UCSD-AML1 (cell line): ENCODE results near the gene PGD.

Experiments used
- DNase-seq: peaks from one replicate; lab custom pipeline; 2025; ENCODE audit not compliant: unreplicated experiment; lab: John Stamatoyannopoulos, UW

The PGD gene

DNA sequence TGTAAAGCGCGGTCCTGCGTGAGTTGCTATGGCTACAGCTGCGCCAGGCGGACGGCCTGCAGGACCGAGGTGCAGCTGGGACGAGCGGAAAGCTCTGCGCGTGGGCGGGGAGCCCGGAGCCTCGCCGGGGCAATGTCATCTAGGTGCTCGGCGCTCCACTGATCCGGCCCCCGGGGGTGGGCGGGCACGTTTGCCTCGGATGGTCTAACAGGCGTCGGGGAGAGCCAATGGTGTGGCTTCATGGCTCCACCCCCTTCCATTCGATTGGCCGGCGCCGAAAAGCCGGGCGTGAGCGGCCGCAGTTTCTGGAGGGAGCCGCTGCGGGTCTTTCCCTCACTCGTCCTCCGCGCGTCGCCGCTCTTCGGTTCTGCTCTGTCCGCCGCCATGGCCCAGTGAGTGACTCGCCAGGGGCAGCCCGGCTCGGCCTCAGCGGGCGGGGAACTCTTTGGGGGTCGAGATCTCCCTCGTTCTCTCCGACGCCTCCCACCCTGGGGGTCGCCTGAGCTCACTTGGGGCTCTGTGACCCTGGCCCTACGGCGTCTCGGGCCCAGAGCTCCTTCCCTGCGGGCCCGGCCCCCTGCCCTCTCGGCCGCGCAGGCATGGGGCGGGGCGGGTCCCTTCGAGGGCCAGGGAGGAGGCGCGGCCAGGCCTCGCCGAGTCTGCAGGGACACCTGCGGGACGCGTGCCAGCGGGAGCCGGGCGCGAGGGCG lies at the start of gene PGD:
Gene PGD, plus strand, starts transcription at position 331 of the 710 bp plus-strand sequence. Its CDS starts 54 bp downstream, at position 385.
- peak; percentile 99 for DNase-seq

DNA sequence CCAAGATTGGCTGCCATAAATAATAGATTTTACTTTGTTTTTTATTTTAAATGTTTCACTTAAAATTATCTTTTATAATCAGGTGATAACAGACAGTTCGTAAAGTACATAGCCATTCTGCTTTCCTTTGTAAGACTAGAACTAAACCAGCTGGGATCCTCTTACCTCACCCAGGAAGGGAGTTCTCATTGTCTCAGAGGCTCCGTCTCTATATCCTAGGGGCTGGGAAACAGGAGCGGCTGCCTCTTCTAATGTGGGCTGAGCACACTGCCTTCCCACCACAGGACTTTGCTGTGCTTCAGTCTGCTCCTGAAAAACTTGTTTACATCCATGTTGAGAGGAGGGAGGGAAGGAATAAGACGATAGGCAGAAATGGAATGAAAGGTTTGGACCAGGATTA lies 45.6 kb upstream of the PGD start:
- DNase-seq: no peak

DNA sequence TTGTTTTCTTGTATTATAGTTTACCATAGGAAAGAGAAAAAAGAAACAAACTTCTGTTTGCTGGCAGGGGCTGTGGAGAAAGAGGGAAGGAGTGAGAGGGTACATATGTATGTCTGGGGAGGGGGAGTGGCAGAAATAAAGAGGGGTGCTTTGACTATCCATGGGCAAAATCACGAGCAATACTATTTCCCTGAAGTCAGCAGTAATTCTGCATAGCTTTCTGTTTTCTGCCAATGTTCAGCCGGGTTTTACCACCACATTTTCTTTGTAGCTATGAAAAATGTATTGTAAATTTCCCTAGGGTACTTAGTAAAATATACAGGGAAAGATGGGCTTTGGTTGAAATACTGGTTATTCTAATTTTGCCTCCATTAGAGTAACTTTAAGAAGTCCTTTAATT lies 45.2 kb upstream of the PGD start:
- no peak for DNase-seq

DNA sequence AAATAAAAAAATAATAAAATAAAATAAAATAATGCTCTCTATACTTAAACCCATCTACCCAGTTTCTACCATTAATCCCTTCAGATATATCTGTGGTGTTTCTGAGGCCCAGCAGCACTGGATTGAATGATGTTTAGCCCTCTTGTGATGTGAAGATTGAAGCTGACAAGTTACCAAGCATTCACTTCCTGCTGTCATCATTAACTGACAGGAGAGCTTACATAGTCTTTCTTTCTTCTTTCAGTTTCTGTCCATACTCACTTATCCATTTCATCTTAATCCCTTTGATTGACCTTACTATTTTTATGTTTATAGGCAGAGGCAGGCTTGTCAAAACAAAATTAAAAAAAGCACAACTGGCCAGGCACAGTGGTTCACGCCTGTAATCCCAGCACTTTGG lies 38.8 kb upstream of the PGD start:
- no peak for DNase-seq

DNA sequence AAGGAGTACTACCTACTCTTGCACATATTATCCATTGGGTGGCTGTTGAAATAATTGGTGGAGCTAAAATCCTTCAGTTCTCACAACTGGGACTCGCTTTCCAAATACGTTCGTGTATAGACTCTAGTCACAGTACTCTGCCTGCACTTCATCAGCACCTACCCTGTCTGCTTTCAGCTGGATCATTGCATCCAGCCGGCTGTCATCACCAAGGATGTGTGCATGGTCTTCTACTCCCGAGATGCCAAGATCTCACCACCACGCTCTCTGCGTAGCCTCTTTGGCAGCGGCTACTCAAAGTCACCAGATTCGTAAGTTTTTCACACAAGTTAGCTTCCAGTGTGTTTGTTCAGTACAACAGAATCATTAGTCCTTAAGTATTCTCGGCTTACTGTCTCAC lies 37.3 kb upstream of the PGD start:
- no peak for DNase-seq

DNA sequence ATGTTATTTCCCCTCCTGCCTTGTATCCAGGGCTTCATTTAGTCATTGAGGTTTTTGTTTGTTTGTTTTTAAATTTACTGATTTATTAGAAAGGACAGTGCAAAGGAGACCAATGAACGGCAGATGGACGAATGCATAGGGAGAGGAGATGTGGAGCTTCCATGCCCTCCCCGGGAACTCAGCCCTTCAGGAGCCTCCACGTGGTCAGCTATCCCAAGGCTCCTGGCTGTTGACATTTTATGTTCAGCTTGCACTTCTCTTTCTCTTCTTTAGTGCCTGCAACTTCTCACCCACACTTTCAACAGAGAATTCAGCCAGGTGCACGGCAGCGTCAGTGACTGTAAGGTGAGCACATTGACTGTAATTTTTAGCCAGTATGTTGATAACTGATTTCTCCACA lies 30.7 kb upstream of the PGD start:
- DNase-seq: no peak

DNA sequence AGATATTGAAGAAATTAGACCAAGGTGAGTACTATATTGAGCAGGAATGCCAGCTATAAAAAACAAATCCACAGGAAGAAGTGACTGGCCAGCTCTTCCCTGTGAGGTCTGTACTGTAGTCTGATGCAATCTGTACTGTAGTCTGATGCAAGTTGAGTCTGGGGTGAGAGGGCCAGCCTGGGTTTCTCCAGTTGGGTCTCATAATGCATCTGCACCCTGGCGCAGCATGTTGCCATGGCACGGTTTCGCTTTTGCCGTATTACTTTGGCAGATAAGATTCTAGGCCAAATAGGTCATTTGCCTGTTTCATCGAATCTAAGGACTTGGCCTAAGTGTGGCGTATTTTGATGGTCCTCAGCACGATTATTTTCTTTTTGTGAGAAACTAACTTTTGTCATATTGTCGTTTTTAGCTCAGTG lies 24.4 kb upstream of the PGD start:
- DNase-seq: no peak

DNA sequence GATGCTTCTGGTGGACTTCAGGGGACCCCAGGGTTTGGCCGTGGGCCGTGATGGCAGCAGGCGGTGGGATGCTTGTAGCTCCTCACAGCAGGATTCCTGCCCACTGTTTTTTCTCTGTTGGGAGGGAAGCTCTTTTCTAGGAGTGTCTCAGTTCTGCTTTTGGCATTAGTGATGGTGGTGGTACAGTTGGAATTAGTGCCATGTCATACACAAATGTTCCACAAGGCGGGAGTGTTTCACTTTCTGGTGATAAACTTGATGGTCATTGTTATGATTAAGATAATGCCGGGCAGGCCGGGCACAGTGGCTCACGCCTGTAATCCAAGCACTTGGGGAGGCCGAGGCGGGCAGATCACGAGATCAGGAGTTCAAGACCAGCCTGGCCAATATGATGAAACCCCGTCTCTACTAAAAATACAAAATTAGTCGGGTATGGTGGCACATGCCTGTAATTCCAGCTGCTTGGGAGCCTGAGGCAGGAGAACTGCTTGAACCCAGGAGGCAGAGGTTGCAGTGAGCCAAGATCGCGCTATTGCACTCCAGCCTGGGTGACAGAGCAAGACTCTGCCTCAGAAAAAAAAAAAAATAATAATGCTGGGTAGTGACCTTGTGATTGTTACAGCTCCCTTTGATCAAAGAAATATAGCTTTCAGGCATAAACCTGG lies 21.4 kb upstream of the PGD start:
- DNase-seq: peak; percentile 53

DNA sequence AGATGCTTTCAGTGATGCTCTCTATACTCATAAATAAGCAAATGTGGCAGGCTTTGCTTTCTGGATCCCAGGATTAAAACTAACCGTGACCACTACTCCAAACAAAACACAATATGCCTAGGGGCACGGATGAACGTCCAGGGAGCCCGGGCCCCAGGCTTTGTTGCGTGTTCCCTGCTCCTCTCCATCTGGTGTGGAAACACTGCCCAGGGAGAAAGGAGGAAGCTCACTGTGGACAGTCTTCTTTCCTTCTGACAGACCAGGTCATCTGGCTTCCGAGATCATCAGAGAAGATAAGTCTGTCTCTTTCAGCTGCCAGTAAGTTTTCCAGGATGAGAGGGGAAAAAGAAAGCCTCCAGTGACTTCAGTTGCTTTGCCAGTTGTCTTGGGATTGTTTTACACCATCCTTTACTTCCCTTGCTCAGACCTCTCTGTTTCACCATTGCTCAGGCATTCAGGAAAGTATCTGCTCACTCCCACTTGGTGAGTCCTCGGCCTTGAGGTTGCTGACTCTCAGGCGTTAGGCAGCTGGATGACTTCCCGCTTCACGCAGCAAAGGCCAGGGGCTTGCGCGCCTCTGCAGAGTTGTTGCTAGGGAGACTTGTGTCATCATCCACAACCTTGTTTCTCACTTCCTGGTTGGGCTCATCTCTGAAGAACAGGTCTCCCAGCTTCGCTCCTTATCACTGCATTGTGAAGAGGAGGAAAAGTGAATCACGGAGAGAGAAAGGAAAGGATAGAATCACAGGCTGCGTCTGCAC lies 20.6 kb upstream of the PGD start:
- DNase-seq: peak; percentile 36

DNA sequence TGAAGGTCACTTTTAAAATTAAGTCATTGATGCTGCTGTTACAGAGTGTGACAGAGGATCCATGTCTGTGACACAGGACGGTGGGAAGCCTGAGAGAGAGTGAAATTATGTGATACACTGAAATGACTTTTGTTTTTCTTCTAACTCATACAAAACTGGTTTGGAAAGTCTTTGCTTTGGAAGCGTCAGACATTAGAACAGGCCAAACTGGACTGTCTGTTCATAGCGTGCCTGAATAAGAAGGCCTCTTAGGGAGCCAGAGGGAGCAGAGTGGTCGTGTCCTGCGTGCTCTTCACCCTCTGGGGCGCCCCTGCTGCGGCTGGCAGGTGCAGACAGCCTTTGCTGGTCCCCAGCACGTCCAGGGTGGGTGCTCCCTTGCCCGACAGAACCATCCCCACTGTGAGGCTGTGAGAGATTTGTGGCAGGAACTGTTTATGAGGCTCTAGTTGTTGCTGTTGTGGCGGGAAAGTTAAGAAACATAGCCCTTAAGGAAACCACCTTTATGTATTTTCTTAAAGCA lies 19.7 kb upstream of the PGD start:
- no peak for DNase-seq

DNA sequence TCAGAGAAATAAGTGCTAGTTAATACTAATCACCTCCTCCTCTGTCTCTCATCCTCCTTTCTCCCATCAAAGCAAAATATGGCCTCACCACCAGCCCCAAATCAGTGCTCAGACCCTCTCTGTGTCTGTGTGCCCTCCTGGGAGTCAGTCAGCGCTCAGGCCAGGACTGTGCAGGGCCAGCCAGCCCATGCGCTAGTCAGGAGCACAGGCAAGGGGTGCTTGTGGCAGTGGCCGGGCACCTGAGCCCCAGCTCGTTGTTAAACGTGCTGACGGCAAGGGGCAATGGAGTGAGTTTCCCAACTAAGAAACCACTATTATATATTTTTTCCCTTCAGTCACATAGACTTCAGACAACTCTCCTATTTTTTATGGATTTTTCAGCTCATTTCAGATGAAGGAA lies 19.2 kb upstream of the PGD start:
- DNase-seq: no peak

DNA sequence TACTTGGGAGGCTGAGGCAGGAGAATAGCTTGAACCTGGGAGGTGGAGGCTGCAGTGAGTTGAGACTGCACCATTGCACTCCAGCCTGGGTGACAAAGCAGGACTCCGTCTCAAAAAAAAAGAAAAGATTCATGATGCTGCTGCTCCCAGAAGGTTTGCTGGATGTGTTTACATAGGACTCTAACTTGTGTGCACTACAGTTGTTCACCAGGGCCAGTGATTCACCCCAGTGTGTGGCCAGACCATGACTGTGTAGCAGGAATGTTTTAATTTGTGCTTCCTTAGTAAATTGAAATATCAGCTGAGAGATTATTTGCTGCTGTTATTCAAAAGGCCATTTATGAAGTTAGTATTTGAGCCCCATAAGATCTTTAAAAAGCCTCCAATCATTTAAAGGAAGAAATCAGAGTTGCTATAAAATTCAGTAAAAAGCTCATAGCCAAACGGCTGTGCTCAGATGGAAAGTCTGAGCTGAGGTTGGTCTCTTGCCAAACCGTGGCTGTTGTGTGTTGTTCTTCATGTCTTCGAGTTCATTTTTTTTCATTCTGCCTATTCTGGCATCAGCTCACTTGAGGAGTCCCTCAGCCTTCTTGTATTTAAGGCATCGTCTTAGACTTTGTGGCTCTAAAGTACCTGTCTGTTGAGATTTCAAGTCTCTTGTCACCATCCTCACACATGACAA lies 18.1 kb upstream of the PGD start:
- DNase-seq: no peak

DNA sequence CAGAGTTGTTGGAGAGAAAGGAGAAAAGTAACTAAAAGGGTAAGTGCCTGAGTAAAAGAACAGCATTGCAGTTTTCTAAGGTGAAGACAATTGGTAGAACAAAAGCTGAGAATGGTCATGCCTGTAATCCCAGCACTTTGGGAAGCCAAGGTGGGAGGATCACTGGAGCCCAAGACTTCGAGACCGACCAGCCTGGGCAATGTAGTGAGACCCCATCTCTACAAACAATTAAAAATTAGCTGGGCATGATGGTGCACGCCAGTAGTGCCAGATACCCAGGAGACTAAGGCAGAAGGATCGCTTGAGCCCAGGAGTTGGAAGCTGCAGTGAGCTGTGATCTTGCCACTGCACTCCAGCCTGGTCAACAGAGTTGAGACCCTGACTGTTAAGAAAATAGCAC lies 15.2 kb upstream of the PGD start:
- no peak for DNase-seq

DNA sequence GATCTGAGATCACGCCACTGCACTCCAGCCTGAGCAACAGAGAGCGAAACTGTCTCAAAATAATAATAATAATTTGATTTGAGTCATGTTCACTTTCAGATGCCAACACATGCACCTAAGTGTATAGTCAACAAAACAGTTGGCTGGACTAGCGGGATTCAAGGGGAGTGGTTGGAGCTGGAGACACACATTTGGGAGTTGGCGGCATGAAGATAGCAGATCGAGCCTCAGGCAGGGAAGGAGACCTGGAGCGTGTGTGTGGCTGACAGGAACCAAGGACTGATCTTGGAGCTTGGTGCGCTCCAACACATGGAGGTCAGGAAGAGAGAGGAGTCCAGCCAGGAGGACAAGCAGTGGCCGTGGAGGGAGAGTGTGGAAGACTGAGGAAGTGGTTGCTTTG lies 14.6 kb upstream of the PGD start:
- DNase-seq: no peak

DNA sequence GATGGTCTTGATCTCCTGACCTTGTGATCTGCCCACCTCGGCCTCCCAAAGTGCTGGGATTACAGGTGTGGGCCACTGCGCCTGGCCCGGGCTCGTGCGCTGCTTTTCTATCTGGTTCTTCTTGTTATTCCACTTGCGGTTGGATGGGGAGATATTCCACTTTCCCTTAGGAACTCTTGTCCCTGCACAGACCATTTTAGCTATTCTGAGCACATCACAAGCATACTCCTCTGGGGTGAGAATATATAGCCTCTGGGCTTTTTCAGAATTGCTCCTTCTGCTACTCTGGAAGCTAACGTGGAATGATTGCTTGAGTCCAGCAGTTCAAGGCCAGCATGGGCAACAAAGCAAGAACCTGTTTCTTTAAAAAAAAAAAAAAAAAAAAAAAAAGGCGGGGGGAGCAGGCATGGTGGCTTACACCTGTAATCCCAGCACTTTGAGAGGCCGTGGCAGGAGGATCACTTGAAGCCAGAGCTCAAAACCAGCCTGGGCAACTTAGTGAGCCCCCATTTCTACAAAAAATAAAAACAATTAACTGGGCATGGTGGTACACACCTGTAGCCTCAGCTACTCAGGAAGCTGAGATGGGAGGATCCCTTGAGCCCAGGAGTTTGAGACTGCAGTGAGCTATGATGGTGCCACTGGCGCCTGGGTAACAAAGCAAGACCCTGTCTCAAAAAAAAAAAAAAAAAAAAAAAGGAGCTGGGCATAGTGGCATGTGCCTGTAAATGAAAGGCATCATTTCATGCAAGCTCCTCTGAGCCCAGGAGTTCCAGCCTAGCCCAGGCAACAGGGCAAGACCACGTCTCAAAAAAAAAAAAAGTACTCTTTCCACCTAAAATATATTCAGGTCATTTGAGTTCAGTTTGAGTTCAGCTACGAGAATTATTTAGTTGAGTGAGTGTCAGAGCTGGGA lies 11.8 kb upstream of the PGD start:
- DNase-seq: no peak

DNA sequence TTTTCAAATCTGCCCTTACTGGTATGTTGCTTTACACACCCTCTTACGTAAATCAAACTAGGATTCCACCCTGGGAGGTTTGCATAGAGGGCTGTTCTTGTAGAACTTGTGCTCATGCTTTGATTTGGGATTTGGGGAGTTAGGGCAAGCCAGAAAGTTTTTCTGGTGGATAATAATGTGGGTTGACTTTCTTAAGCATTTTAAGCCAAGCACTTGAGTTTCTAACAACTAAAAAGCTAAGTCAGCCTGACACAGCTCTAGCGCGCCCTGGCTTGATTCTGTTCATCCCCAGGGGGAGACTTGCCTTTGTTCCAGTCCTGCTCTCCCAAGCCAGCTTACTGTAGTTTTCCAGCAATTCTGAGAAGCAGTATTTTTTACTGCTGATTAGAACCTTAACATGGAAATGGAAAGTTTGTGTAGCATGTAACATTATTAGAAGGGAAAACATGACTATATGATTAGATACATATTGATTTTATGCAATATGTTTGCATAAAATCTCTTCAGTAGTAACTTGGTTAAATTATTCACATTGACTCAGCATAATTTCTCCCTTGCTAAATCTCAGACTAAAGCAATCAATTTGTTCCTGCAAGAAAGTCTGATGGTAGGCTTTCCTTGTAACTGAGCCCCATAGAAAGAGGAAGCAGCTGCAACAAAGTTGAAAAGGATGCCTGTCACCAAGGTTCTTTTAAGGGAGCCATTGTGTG lies 11.0 kb upstream of the PGD start:
- DNase-seq: no peak

DNA sequence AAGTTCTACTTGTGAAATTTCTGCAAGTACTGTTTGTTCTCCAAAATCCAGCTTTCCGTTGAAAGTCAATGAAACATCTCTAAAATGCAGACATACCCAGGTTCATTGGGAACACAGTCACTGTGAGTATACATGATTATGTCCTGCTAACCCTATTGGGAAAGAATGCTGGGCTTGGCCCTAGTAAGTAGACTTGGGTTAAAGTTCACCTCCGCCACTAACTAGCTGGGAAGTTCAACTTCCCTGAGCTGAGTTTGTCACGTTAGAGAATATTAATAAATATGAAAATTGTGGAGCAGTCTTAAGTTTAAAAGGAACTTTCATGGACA lies 10.5 kb upstream of the PGD start:
- DNase-seq: no peak

DNA sequence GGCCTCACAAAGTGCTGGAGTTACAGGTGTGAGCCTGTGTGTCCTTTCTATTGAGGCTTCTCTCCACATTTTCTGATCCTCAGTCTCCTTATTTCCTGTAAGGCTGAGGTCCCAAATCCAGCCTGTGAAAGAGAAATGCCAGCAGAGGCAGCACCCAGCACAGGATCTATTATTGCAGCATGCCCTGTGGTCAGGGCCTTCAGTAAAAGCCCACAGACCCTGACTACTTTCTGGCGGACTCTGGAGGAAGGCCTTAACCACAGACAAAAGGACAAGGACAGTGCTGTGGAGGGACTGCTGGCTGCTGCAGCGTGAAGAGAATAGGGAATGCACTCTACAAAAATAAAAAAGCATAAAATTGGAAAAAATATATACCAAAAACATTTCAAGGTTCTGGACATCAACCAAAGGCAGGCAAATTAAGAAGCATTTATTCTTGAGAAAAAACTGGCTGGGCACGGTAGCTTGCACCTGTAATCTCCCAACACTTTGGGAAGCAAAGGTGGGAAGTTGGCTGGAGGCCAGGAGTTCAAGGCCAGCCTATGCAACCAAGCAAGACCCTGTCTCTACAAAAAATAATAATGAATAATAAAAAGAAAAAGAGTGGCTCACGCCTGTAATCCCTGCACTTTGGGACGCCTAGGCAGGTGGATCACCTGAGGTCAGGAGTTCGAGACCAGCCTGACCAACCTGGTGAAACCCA lies 9.4 kb upstream of the PGD start:
- DNase-seq: no peak

DNA sequence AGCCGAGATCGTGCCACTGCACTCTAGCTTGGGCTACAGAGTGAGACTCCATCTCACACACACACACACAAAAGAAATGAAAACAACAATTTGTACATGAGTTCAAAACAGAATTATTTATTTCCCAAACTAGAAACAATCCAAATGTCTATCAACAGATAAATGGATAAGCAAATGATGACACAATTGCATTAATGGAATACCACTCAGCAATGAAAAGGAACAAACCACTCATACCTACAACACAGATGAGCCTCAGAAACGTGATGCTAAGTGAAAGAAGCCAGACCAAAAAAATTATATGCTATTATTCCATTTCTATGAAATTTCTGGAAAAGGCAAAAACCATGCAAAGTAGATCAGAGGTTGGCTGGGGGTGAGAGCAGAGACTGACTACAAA lies 2.0 kb upstream of the PGD start:
- no peak for DNase-seq
